ELR (cell line): ENCODE data around the gene RAB2B.
A peak's percentile ranks its signal among the peaks of the same experiment; 100 is the strongest.
"Not testable (repeated sequence)": the region's sequence is repeated elsewhere in the genome, so short reads cannot be mapped to it uniquely, and the experiment has no call there.

Experiments
- DNase-seq: peaks from one replicate; pipeline ENCODE4 v3.0.0-alpha.2; 2015; ENCODE audit warnings: low read depth

Gene RAB2B

GRCh38 chr14:21486640-21487087, 9.9 kb upstream of the RAB2B start:
- DNase-seq, result no peak

GRCh38 chr14:21476523-21476924, 235 bp downstream of the RAB2B start:
- peak; percentile 79 for DNase-seq

- no peak for DNase-seq
Measured at GRCh38 chr14:21475767-21476522, 814 bp downstream of the RAB2B start.

GRCh38 chr14:21467616-21468015, 9.1 kb downstream of the RAB2B start:
- DNase-seq, result peak; percentile 93

GRCh38 chr14:21455912-21456667, 20.7 kb downstream of the RAB2B start, which contains the start of gene CHD8:
Gene CHD8 (minus strand): TSS chr14:21456123. CDS start chr14:21431643, 24,480 bp downstream.
- peak; percentile 100 for DNase-seq

GRCh38 chr14:21455592-21455911, 21.2 kb downstream of the RAB2B start:
- no peak for DNase-seq

GRCh38 chr14:21454843-21455544, 21.8 kb downstream of the RAB2B start:
- DNase-seq, result no peak

- DNase-seq, result no peak
Measured at GRCh38 chr14:21449899-21450216, 26.9 kb downstream of the RAB2B start.

GRCh38 chr14:21442657-21443056, 34.1 kb downstream of the RAB2B start:
- not testable (repeated sequence) for DNase-seq

GRCh38 chr14:21440859-21441258, 35.9 kb downstream of the RAB2B start:
- no peak for DNase-seq

GRCh38 chr14:21437063-21437901, 39.5 kb downstream of the RAB2B start:
- peak; percentile 100 for DNase-seq

GRCh38 chr14:21436567-21437062, 40.1 kb downstream of the RAB2B start:
- DNase-seq, result no peak

GRCh38 chr14:21431126-21431525, 45.6 kb downstream of the RAB2B start:
- no peak for DNase-seq

- DNase-seq, result no peak
Measured at GRCh38 chr14:21428930-21429329, 47.8 kb downstream of the RAB2B start.

- no peak for DNase-seq
Measured at GRCh38 chr14:21426692-21427091, 50.1 kb downstream of the RAB2B start.

- DNase-seq, result no peak
Measured at GRCh38 chr14:21419528-21419927, 57.2 kb downstream of the RAB2B start.

- no peak for DNase-seq
Measured at GRCh38 chr14:21415329-21415728, 61.4 kb downstream of the RAB2B start.

- no peak for DNase-seq
Measured at GRCh38 chr14:21414137-21414631, 62.6 kb downstream of the RAB2B start.
